HG03457 (cell line): ENCODE data around the gene ONECUT3.
"Not testable (repeated sequence)": the region's sequence is repeated elsewhere in the genome, so short reads cannot be mapped to it uniquely, and the experiment has no call there.

Source experiments
- ATAC-seq: cut with Tn5 transposase; IDR thresholded peaks from one replicate; pipeline ENCODE4 v1.9.1; 2021; ENCODE audit warnings: moderate number of reproducible peaks; ENCODE audit not compliant: unreplicated experiment

The ONECUT3 gene

DNA sequence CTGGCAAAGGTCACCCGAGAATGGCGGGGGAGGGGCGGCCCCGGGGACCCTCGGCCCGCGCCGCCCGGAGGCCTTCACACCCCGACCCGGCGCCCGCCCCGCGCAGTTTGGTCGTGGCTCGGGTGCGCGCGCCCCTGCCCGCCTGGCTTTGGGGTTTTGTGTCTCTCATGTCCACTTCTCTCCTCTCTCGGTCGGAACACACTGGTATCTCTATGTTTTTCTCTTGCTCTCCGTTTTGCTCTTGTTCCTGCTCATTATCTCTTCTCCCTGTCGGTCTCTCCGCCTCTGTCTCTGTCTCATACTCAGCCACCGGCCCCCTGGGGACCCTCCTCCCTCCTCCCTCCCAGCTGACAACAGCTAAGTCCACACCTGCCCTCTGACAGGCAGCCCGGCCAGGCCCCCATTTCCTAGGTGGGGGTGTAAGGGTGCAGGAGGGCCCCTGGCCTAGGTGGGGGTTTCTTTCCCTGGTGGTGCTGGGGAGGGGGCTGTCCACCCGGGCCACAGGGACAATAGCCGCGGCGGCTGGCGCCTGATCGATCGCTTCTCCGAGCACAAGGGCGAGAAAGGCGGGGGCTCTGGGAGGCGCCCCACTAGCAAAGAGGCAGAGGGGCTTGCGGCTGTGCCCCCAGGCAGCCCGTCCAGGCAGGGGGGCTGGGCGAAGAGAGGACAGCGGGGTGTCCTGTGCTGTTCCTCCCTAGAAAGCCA lies 2.3 kb downstream of the ONECUT3 start:
- no peak for ATAC-seq

DNA sequence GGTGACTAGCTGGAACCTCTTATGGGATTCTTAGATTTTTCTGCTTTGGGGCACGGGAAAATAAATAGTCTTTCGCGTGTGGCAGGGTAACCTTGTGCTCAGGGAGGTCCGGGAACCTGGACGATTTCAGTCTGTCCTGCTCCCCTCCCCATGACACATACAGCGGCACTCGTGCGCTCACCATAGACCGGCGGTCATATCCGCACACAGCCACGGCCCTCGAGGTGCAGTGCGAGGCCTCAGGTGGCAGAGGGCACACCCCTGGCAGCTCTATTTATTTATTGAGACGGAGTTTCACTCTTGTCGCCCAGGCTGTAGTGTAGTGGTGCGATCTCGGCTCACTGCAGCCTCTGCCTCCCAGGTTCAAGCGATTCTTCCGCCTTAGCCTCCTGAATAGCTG lies 3.0 kb downstream of the ONECUT3 start:
- ATAC-seq = no peak

DNA sequence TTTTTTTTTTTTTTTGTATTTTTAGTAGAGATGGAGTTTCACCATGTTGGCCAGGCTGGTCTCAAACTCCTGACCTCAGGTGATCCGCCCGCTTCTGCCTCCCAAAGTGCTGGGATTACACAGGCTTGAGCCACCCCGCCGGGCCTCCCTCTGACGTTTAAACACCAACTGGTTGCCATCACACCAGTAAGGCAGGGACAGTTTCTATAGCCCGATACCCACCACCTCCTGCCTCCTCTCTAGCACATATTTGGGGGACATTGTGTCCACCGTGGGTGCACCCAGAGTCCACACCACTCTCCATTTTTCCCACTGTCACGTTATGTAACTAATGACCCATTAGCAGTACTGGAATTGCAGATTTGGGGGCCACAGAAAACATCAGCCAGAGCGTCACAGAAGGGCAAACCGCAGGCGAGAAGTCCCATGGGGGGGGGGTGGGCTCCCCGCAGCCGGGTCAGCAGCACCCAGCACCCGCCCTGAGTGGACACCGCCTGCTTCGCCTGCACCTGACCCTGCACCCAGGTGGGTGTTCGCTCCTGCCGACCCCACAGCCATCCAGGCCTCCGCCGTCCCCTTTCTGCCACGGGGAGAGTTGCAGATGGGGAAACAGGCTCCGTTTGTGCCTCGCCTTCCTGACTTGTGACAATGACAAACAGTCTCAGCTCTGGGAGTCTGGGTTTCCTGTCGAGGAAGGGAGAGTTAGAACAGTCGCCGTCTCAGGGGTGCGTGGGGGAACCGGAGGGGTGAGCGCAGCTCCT lies 3.6 kb downstream of the ONECUT3 start:
- no peak for ATAC-seq

DNA sequence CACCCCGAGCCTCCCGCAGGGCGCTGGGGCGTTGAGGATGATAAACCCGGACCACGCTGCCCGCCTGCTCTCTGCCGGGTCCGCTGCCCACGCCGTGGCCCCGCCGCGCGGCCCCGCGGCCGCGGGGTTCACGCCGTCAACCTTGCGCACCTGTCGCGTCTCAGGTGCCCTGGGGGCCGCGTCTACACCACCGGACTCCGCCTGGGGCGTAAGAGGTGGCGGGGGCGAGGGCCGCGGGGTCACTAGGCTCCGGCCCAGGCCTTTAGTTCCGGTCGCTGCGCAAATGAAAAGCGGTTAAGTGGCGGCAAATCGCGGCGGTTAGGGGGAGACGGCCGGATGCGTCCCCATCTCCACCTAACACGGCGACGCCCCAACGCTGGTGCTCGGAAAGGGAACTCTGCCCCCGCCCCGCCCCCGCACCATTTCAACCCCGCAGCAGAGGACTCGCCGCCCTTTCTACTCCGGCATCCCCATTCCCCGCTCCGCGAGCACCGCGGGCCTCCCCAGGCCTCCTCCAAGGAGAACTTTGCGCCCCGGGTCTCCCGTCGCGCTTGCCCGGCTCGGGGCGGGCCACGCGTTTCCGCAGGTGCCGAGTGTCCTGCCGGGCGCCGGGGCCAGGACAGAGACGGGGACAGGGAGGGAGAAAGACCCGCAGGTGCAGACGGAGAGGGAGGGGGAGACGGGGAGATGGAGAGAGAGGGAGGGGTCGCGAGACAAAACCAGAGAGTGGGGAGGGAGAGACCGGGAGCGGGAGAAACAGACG lies 4.3 kb downstream of the ONECUT3 start:
- no peak for ATAC-seq

DNA sequence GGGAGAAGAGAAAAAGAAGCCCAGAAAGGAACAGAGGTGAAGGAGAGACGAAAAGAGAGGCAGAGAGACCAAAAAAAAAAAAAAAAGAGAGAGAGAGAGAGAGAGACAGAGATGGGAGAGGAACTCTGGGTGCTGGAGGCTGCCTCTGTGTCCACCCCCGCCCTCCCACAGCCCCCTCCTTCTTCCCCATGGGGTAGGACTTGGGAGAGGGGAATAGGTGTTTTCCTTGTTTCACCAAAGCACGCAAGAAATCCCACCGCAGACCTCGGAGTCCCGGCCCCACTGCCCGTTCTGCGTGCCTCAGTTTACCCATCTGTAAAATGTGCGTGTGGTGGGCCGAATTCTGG lies 4.9 kb downstream of the ONECUT3 start:
- ATAC-seq = no peak

DNA sequence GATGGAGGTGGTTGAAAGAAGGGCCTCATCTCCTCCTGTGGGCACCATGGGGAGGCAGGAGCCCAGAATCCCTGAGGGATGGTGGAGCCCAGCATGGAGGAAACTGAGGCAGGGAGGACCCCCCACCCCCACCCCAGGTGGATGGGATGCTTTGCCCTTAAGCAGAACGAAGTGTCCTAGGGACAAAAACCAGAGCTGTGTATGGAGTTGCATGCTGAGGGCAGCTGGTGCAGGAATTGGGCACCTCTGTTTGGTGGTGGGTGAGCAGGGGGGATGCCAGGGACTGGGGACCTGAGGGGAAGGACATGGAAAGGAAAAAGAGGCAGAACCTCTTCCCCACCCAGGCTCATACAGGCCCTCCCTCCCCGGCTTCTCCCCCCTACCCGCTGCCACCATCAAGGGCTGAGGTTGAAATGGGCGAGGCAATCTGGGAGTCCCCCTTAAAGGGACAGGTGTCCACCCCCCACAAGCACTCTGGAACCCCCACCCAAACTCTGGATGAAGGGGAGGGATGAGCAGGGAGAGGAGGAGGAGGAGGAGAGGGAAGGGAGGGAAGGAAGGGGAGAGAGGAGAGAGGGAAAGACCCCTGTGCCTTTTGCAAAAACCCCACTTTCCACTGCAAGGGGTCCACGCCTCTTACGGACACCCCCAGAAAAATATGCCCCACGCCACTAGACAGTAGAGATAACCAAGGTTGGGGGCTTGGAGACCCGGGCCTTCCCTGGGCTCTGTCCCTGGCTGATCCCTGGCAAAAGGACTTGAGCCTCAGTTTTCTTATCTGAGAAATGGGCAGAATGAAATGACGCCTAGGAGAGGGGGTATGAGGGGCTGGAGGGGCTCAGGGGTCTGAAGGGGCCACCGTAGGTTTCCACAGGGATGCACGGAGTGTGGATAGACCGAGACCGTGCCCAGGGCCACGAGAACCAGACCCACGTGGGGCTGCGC lies 5.9 kb downstream of the ONECUT3 start:
- ATAC-seq = no peak

DNA sequence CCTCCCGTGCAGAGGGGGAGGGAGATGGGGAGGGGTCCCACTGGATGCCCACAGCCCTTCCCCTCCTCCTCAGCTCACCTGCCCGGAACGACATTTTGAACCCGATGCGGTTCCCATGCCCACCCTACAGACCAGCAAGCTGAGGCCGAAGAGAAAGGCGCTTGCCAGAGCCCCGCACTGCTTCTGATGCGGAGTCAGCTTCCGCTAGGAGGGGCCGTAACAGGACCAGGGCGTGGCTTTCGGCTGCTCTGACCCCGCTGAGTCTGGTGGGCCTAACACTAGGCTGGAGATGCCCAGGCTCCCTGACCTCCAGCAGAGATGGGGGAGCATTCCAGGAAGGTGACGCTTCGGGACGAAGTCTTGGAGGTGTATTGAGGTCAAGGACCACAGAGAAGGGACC lies 6.7 kb downstream of the ONECUT3 start:
- ATAC-seq = no peak

DNA sequence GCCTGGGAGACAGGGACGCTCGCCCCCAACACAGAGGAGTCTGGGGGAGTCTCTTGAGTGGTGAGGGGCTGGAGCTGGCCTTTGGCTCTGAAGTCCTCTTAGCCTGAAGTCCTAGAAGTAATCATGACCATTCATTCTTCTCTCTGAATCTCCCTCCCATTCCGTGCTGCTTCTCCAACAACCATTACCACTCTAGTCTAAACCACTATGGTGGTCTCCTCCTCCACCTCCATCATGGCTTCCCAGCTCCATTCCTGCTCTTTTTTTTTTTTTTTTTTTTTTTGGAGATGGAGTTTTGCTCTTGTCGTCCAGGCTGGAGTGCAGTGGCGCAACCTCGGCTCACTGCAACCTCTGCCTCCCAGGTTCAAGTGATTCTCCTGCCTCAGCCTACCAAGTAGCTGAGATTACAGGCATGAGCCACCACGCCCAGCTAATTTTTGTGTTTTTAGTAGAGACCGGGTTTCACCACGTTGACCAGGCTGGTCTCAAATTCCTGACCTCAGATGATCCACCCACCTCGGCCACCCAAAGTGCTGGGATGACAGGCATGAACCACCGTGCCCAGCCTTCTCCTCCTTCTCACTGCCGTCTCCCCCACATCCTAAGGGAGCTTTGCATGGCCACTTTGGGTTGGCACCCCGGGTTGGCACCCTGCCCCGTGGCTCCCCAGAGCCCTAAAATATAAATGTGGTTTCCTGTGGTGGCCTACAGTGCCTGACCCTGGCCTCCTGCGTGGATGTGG lies 7.7 kb downstream of the ONECUT3 start:
- not testable (repeated sequence) for ATAC-seq

DNA sequence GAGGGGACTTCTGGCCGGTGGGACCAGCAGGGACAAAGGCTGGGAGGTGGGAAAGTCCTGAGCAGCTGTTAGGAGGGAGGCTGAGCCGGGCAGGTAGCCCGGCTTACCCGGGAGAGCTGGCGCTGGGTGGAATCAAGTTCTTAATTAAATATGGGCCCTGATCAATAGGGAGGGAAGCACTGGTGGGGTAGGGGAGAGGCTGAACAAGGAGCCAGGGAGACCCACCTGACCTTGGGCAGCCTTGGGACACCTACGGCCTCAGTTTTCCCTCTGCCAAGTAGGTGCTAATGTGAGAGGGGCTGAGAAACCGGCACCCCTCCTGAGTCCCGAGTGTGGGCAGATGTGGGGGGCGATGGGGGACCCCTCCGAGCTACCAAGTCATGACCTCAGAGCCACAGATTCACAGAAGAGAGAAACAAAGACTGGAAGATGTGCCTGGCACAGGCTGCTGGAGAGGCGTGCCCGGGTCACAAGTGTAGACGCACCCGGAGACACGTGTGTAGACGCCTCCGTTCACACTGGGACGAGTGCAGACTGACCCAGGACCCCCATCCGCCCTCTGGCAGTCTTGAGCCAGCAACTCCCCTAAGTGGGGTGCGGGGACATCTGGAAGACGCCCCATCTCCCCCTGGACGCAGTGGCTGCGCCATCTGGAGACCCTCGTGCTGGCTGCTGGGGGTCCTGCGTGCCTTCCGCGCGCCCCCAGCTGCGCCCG lies 8.4 kb downstream of the ONECUT3 start:
- no peak for ATAC-seq

DNA sequence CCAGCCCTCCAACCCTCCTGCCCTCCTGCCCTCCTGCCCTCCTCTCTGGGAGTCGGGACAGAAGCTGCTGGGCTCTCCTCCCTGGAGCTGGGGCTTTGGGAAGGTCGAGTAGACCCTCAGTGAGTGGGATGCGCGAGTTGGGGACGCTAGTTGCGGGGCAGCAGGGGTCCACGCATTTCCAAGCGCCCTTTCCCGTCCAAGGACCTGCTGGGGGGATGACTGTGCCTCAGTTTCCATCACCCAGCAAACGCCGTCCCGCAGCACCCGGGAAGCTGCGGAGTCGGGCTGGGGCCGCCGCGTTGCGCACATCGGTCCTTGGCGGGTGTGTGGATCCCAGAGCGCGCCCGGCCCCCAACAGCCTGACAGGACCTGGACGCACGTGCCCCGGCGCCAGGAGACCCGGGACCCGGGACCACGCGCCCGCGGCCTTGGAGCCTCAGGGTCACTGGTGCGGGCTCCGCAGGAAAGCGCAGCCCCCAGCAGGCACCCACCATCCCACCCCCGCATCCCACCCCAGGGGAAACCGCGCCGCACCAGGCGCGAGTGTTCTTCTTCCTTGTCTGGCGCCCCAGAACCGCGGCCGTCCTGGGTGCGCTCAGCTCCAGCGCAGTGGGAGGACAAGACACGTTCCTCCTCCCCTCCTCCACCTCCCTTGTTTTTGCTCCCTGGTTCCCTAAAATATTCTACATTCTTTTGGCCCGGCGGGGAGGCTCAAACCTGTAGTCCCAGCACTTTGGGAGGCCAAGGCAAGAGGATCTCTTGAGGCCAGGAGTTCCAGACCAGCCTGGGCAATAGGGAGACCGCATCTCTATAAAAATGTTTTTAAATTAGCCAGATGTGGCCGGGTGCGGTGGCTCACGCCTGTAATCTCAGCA lies 9.2 kb downstream of the ONECUT3 start:
- no peak for ATAC-seq

DNA sequence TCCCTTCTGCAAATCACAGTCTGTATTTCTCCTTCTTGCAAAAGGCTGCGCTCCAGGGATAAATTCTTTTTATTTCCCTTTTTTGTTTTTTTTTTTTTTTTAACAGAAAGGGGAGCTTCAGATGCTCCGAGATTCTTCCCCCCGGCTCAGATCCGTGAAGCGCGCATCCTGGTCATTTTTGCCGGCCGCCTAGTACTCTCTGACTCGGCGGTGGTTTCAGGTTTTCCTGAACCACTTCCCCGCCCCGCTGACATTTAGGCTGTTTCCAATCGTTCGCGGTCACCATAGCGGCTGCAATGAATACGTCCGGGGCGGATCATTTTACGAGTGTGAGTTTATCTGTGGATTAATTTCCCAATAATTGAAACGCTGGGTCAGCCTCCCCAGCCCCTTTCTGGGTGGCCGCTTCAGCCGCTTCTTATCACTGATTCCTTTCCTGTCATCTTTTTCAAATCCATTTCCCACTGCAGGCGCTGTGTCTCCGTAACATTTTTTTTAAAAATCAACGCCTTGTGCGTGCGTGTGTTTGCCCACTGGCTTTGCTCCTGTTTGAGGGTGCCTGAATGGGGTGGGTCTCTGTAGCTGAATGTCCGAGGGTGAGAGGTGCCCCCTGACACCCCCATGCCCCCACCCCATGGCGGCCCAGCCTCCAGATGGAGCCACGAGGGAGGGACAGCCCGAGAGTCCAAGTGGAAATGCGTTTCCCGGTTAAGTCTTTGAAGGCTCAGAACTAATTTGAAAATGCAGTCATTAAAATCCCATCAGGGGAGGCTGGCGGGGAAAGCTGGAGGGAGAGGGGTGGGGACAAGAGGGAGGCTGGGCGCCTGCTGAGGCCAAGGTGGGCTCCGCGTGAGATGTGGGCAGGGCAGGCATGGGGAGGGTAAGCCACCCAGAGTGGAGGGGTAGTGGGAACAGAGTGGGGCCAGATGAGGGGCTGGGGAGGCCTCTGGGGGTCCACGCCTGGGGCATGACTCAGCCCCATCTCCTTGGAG lies 10.6 kb downstream of the ONECUT3 start:
- no peak for ATAC-seq

DNA sequence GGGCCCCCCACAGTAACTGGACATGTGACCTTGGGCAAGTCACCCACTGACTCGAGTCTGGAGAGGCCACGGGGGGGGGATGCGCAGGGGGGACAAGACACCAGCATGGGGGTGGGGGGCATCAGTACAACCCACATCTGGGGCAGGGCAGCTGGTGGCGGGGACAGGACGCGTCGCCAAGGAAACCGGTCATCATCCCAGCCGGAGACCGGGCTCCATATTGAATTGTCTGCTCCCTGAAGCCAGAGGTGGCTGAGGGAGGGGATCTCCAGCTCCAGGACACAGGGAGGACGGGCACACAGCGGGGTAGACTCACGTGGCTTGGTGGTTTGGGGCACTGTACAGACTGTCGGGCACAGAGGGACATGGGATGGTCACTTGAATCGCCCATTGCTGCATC lies 11.4 kb downstream of the ONECUT3 start:
- no peak for ATAC-seq

DNA sequence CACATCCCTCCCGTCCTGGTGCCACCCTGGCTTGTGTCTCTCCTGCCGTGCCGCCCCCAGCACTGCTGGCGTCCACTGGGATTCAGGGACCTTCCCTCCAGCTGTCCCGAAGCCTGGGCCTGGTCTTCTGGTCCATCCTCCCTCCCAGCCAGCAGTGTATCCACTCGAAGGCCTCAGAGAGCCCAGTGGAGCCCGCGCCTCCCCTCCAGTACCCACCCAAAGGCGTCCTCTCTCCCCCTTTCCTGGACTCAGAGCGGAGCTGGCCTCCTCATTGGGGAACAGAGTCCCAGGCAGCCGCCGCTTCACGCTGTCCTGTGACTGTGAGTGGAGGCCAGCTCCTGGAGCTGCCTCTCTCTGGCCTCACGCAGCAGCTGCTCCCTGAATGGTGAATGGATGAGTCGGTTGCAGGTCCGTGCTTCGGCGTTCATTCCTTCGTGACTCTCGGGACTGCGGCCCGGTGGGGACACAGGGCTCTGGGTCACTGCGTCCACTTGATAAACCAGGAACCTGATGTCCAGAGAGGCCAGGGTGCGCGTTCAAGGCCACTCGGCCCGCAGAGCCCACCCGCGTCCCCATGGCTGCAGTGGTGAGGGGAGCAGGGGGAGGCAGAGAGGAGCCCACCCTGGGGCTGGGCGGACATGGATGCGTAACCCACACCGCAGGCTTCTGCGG lies 12.1 kb downstream of the ONECUT3 start:
- ATAC-seq = no peak

DNA sequence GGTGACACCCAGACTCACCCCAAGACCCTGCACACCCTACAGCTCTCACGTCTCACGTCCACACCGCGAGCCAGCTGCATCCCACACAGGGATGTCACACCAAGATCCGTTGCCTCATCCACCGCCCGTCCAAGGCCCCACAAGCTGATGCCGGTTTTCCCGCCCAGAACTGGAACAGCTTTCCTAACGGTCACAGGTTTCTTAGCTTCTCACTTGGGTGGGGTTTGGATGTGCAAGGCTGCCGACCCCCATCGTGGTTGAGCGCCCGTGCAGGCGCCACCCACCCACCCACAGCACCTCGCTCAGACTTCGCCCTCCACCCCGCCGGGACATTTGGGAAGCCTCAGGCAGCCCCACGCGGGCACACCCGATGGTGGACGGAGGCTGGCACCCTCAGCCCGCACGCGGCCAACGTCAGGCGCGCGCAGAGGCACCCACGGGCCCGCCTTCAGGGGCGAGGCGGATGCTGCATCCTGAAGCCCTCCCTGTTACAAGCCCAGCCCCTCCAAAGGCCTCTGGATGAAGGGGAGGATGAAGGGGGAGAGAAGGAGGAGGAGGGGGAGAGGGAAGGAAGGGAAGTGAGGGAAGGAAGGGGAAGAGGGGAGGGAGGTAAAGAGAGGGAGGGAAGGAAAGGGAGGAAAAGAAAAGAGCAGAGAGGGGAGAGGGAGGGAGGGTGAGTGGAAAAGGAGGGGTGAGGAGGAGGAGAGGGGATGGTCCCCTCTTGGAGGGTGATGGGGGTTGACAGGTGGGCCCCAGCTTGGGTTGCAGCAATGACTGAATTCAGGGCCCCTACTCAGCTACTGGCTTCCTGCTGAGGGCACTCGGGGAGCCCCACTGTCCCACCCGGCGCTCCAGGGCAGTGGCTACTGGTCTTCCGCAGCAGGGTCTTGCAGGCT lies 12.8 kb downstream of the ONECUT3 start:
- no peak for ATAC-seq

DNA sequence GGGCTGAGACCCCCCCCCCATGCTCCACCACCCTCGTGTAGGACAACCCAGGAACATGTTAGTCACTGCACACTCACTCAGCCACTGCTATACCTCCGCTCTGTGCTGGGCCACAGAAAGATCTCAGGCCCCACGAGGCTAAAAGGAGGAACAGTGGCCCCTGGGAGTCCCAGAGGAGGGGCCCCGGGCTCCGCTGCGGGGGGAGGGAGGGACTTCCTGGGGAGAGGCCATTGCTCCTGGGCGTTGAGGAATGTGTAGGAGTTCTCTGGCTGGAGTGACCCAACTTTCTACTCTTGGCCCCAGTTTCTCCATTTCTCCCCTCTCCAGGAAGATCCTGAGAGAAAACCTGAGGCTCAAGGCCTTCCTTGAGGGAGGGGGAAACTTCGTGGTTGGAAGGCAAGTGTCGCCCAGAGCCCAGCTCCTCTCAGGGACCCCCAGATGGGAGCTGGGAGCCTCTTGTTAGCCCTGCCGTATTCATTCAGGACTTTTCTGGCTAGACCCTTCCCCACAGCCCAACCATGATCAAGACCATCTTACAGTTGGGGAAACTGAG lies 13.6 kb downstream of the ONECUT3 start:
- no peak for ATAC-seq
